Transverse colon (tissue), 4 donors: ENCODE measurements around the gene CHST15. TPM values are rescaled to one million over a fixed set of nuclear protein-coding genes. Genes with fewer than 3 reads are reported as not detected.

ENCODE experiments used
- DNase-seq: peaks from one replicate; pipeline ENCODE4 v3.0.0-alpha.2; 2019
- H3K27ac ChIP-seq, 4 donors: fragments of 200-600 bp; sonication (generic); 2 replicates each; pipeline ENCODE4 v1.5.1; 2016 to 2018; ENCODE audit warnings: inconsistent platforms in 4 of 4
- H3K27me3 ChIP-seq: fragments of 200-600 bp; sonication (generic); 2 replicates; pipeline ENCODE4 v1.5.1; 2017; ENCODE audit warnings: inconsistent platforms
- H3K36me3 ChIP-seq, 4 donors: fragments of 200-600 bp; sonication (generic); 2 replicates each; pipeline ENCODE4 v1.5.1; 2017 to 2019; ENCODE audit warnings: inconsistent platforms in 4 of 4
- H3K4me1 ChIP-seq, 4 donors: fragments of 200-600 bp; sonication (generic); 2 replicates each; pipeline ENCODE4 v1.5.1; 2017 to 2020; ENCODE audit warnings: inconsistent platforms in 4 of 4
- H3K4me3 ChIP-seq, 4 donors: fragments of 200-600 bp; sonication (generic); 1 replicate in 1 of 4; 2 replicates in 3 of 4; pipeline versions ENCODE4 v1.5.1 to v1.6.1; 2017 to 2019; ENCODE audit warnings: inconsistent platforms in 4 of 4
- H3K9me3 ChIP-seq, 2 donors: fragments of 200-600 bp; sonication (generic); 2 replicates each; pipeline ENCODE4 v1.5.1; 2017 to 2019; ENCODE audit warnings: inconsistent platforms in 2 of 2
- EP300 ChIP-seq: sonication (generic); formaldehyde crosslinking; IDR thresholded peaks from one replicate; pipeline ENCODE4 v1.6.1; 2017; ENCODE audit warnings: antibody characterized with exemption, low read depth
- POLR2A ChIP-seq: fragments of 450-650 bp; IDR thresholded peaks from one replicate; pipeline ENCODE4 v1.6.1; 2016; ENCODE audit warnings: antibody characterized with exemption, mild to moderate bottlenecking, moderate library complexity
- POLR2AphosphoS5 ChIP-seq, 3 donors: sonication (generic); formaldehyde crosslinking; IDR thresholded peaks; one replicate each; pipeline ENCODE4 v1.6.1; 2016; ENCODE audit warnings: antibody characterized with exemption in 3 of 3
- WGBS, 2 donors: methylation state at CpG; one replicate each; pipeline ENCODE4 v1.1.5; 2018; ENCODE audit warnings: low coverage in 1 of 2; 5-methylcytosine and 5-hydroxymethylcytosine counted together
- in situ Hi-C, 4 donors: fragments of 200-750 bp; cut with MboI; loops; one replicate each; pipeline versions ENCODE4 v1.15.0 to v1.15.1; 2017; ENCODE audit warnings: low sequenced_read_pairs in 3 of 4, low pct_ligation_motif_present in 1 of 4, low pct_unique_long_range_greater_than_20kb in 1 of 4
- intact Hi-C: fragments of 100-400 bp; cut with DNase I; formaldehyde crosslinking; loops from one replicate; pipeline ENCODE4 v1.15.1; 2023; ENCODE audit warnings: low total_unique reads
- total RNA-seq, 4 donors: library from RNA; depleted of rRNA; stranded (reverse); fragments of >200 nt; gene quantifications; one replicate each; pipeline ENCODE4 v1.1.0, GENCODE V29; 2016
- TF ChIP-seq, protein P1 (sequence below), 5 experiments: fragments of 200-600 bp in 3 of 5; fragments of 450-650 bp in 2 of 5; sonication (generic) in 3 of 5; IDR thresholded peaks; 1 replicate in 2 of 5; 2 replicates in 3 of 5; pipeline ENCODE4 v1.5.1; 2016 to 2017; ENCODE audit warnings: antibody characterized with exemption in 5 of 5, inconsistent platforms in 3 of 5, mild to moderate bottlenecking in 2 of 5, moderate library complexity in 1 of 5

CHST15 gene
- total RNA-seq, 4 donors from 2014 or later = 10.0 to 25.4 (median 16.0) TPM

- intact Hi-C loops (no loop called here), in situ Hi-C loops (no loop called here)
- Histone ChIP-seq H3K27ac (no peak overlapping the region), H3K4me1 (peaks cover 8 to 47% (median 20%) of the 10 kb centered on the region in 4 donors), H3K27me3 (peaks cover 15% of the 10 kb centered on the region), H3K4me3 (no peak overlapping the region), H3K36me3 (no peaks in the 10 kb centered on the region), H3K9me3 (no peaks in the 10 kb centered on the region)
- WGBS, 2 donors = 82 to 93% methylated on average over 3 to 10 of the region's 10 CpGs
- no peak for DNase-seq
- TF ChIP-seq POLR2AphosphoS5 (IDR thresholded peaks at IDR 0.05) (no peak), EP300 (no peak), POLR2A (no peak)
- TF ChIP-seq, protein P1, sequence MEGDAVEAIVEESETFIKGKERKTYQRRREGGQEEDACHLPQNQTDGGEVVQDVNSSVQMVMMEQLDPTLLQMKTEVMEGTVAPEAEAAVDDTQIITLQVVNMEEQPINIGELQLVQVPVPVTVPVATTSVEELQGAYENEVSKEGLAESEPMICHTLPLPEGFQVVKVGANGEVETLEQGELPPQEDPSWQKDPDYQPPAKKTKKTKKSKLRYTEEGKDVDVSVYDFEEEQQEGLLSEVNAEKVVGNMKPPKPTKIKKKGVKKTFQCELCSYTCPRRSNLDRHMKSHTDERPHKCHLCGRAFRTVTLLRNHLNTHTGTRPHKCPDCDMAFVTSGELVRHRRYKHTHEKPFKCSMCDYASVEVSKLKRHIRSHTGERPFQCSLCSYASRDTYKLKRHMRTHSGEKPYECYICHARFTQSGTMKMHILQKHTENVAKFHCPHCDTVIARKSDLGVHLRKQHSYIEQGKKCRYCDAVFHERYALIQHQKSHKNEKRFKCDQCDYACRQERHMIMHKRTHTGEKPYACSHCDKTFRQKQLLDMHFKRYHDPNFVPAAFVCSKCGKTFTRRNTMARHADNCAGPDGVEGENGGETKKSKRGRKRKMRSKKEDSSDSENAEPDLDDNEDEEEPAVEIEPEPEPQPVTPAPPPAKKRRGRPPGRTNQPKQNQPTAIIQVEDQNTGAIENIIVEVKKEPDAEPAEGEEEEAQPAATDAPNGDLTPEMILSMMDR (IDR thresholded peaks at IDR 0.05) = no peak
These were observed 32.4 kb downstream of the CHST15 start for GRCh38 chr10:124061030-124061429.

DNA sequence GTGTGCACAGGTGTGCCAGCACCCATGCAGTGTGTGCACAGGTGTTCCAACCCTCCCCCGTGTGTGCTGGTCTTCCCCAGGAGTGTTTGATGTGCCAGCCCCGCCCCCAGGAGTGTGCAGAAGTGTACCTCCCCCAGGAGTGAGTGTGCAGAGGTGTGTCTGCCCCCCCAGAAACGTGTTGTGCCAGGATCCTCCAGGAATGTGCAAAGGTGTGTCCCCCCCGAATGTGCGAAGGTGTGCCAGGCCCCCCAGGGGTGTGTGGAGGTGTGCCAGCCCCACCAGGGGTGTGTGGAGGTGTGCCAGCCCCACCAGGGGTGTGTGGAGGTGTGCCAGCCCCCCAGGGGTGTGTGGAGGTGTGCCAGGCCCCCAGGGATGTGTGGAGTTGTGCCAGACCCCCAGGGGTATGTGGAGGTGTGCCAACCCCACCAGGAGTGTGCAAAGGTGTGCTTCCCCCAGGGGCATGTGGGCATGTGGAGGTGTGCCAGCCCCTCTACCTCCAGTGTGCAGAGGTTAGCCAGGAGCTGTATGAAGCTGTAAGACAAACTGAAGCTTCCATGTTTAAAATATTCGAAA lies 33.2 kb downstream of the CHST15 start:
- no peak for TF ChIP-seq POLR2A
- TF ChIP-seq EP300 = no peak
- no peak for TF ChIP-seq POLR2AphosphoS5 (IDR thresholded peaks at IDR 0.05)
- TF ChIP-seq, protein P1 (IDR thresholded peaks at IDR 0.05) = no peak
- Histone ChIP-seq H3K27ac (no peak overlapping the region), H3K4me3 (no peak overlapping the region), H3K4me1 (peaks cover under 1 to 39% (median 15%) of the 10 kb centered on the region in 4 donors), H3K36me3 (no peaks in the 10 kb centered on the region), H3K9me3 (no peaks in the 10 kb centered on the region), H3K27me3 (peaks cover 7% of the 10 kb centered on the region)
- in situ Hi-C loops = no loop called here
- 54 to 88% methylated on average over 1 to 5 of the region's 6 CpGs for WGBS, 2 donors
- DNase-seq = no peak
- intact Hi-C loops = no loop called here

DNA sequence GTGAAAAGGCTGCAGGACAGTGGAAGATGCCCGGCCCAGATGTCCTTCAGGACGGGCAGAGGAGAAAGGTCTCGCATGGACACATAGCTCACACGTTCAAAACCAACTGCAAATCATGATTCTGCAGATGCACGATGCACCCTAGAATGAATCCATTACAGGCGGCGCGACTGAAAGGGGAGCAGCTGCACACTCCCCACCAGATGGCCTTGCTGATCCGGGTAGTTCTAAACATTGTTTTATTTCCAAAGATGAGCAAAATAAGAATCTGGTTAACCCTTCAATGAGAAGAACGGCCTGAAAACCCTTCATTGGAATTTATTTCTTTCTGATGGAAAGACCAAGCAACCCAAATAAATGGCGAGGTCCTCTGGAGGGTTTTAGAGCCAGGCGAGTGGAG lies 33.8 kb downstream of the CHST15 start:
- TF ChIP-seq EP300 (no peak), POLR2A (no peak), POLR2AphosphoS5 (IDR thresholded peaks at IDR 0.05) (no peak)
- TF ChIP-seq, protein P1 (IDR thresholded peaks at IDR 0.05) = no peak
- peaks cover 0 to 32% (median 10%) of the 10 kb centered on the region in 4 donors for H3K4me1 ChIP-seq
- in situ Hi-C loops = no loop called here
- no peak overlapping the region for H3K27ac ChIP-seq
- H3K36me3 ChIP-seq = no peaks in the 10 kb centered on the region
- WGBS, 2 donors = 79% methylated on average over 12 of the region's 12 CpGs; no CpG with 5 or more reads in 1 of the 2 donors
- no peaks in the 10 kb centered on the region for H3K9me3 ChIP-seq
- DNase-seq = no peak
- no peak overlapping the region for H3K4me3 ChIP-seq
- no peaks in the 10 kb centered on the region for H3K27me3 ChIP-seq
- intact Hi-C loops = no loop called here

DNA sequence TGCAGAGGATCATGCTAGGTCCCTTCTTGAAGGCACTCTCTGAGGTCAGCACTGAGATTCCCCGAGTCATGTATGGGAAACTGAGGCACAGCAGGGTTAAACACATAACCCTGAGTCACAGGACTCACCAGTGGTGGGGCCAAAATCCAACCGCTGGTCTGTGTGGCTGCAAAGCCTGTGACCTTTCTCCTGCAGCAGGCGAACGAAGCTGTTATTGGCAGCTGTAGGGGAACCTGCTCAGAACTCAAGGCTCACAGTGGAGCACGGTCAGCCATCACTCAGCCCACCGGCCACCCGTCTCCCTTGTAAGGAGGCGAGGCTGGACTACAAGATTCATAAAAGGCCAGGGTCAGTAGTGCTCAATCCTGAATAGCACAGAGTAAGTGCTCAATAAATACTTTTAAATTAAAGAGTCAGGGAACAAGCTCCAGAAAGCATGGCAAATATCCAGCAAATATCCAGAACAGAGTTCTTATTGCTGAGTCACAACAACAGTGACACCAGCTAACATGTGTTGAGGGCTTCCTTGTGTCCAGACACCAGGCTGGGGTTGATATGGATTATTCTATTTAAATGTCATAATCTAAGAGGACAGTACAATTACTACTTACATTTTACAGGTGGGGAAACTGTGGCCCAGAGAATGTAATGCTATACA lies 34.9 kb downstream of the CHST15 start:
- intact Hi-C loops = no loop called here
- WGBS, 2 donors = 67 to 89% methylated on average over 1 to 8 of the region's 8 CpGs
- no peak for DNase-seq
- Histone ChIP-seq H3K27me3 (no peaks in the 10 kb centered on the region), H3K4me3 (no peak overlapping the region), H3K27ac (no peak overlapping the region), H3K9me3 (no peaks in the 10 kb centered on the region), H3K36me3 (no peaks in the 10 kb centered on the region), H3K4me1 (peaks cover 0 to 26% (median 4%) of the 10 kb centered on the region in 4 donors)
- no peak for TF ChIP-seq POLR2AphosphoS5 (IDR thresholded peaks at IDR 0.05)
- TF ChIP-seq, protein P1 (IDR thresholded peaks at IDR 0.05) = no peak
- TF ChIP-seq POLR2A = no peak
- TF ChIP-seq EP300 = no peak
- in situ Hi-C loops = no loop called here
